ENCODE data around the gene CLASP1. TPM values are rescaled to one million over a fixed set of nuclear protein-coding genes. Genes with fewer than 3 reads are reported as not detected.

The CLASP1 gene
- total and polyA plus RNA-seq, 8 donors, result 5.7 to 188 (median 20.8) TPM

- intact Hi-C loops (cut with DNase I; ENCODE audit: low total_unique reads), result no loop called here
- Histone ChIP-seq H3K36me3 (no peaks in the 10 kb centered on the region), H3K4me3 (no peak overlapping the region), H3K27ac (no peak overlapping the region), H3K27me3 (no peaks in the 10 kb centered on the region), H3K4me1 (peaks cover 0 to 38% (median 19%) of the 10 kb centered on the region in 4 donors), H3K9me3 (no peaks in the 10 kb centered on the region)
- 95 to 100% (median 96%) methylated on average over 2 of the region's 2 CpGs for WGBS, 5 donors
- no peak for TF ChIP-seq CTCF (IDR thresholded peaks at IDR 0.05)
- TF ChIP-seq EP300 (IDR thresholded peaks at IDR 0.05), result no peak
- no peak for TF ChIP-seq POLR2AphosphoS5 (IDR thresholded peaks at IDR 0.05)
- TF ChIP-seq POLR2A (IDR thresholded peaks at IDR 0.05), result no peak
- DNase-seq, result no peak
Observed at GRCh38 chr2:121545913-121546312, 103.3 kb downstream of the CLASP1 start.

- TF ChIP-seq POLR2A (IDR thresholded peaks at IDR 0.05), result no peak
- TF ChIP-seq CTCF (IDR thresholded peaks at IDR 0.05), result no peak
- no peak for TF ChIP-seq POLR2AphosphoS5 (IDR thresholded peaks at IDR 0.05)
- TF ChIP-seq EP300 (IDR thresholded peaks at IDR 0.05), result no peak
- no peak overlapping the region for H3K4me3 ChIP-seq
- H3K27ac ChIP-seq, result no peak overlapping the region
- intact Hi-C loops (cut with DNase I; ENCODE audit: low total_unique reads), result no loop called here
- WGBS, 5 donors, result 74 to 87% (median 86%) methylated on average over 7 of the region's 7 CpGs
- H3K9me3 ChIP-seq, result no peaks in the 10 kb centered on the region
- no peak for DNase-seq
- H3K4me1 ChIP-seq, result peaks cover 0 to 41% (median 19%) of the 10 kb centered on the region in 4 donors
- no peaks in the 10 kb centered on the region for H3K27me3 ChIP-seq
- H3K36me3 ChIP-seq, result no peaks in the 10 kb centered on the region
Observed at GRCh38 chr2:121545257-121545656, 104.0 kb downstream of the CLASP1 start.

- H3K27ac ChIP-seq, result no peak overlapping the region
- no peaks in the 10 kb centered on the region for H3K36me3 ChIP-seq
- H3K4me3 ChIP-seq, result no peak overlapping the region
- intact Hi-C loops (cut with DNase I; ENCODE audit: low total_unique reads), result no loop called here
- DNase-seq, result no peak
- H3K27me3 ChIP-seq, result no peaks in the 10 kb centered on the region
- no peaks in the 10 kb centered on the region for H3K9me3 ChIP-seq
- no peak for TF ChIP-seq EP300 (IDR thresholded peaks at IDR 0.05)
- no peak for TF ChIP-seq POLR2A (IDR thresholded peaks at IDR 0.05)
- no peak for TF ChIP-seq CTCF (IDR thresholded peaks at IDR 0.05)
- no peak for TF ChIP-seq POLR2AphosphoS5 (IDR thresholded peaks at IDR 0.05)
- 69 to 76% (median 74%) methylated on average over 7 of the region's 7 CpGs for WGBS, 5 donors
- peaks cover 9 to 60% (median 25%) of the 10 kb centered on the region in 4 donors for H3K4me1 ChIP-seq
Observed at GRCh38 chr2:121541495-121541894, 107.8 kb downstream of the CLASP1 start.

- Histone ChIP-seq H3K9me3 (no peaks in the 10 kb centered on the region), H3K4me1 (peaks cover 9 to 54% (median 26%) of the 10 kb centered on the region in 4 donors), H3K27me3 (no peaks in the 10 kb centered on the region), H3K27ac (no peak overlapping the region), H3K36me3 (no peaks in the 10 kb centered on the region), H3K4me3 (no peak overlapping the region)
- TF ChIP-seq CTCF (IDR thresholded peaks at IDR 0.05) (no peak), POLR2A (IDR thresholded peaks at IDR 0.05) (no peak), EP300 (IDR thresholded peaks at IDR 0.05) (no peak), POLR2AphosphoS5 (IDR thresholded peaks at IDR 0.05) (no peak)
- DNase-seq, result no peak
- WGBS, 5 donors, result 58 to 83% (median 73%) methylated on average over 4 of the region's 4 CpGs
- intact Hi-C loops (cut with DNase I; ENCODE audit: low total_unique reads), result no loop called here
Observed at GRCh38 chr2:121539750-121540469, 109.4 kb downstream of the CLASP1 start.

Data from stomach (tissue), 9 donors.